Middle frontal gyrus (tissue), 1 donor: Measurements from ENCODE around the gene ECSIT.
A peak's percentile ranks its signal among the peaks of the same experiment; 100 is the strongest.
"Not testable (repeated sequence)": the region's sequence is repeated elsewhere in the genome, so short reads cannot be mapped to it uniquely, and the experiment has no call there.

ENCODE experiments used
- DNase-seq: peaks from one replicate; pipeline ENCODE4 v3.0.0-alpha.2; 2015; ENCODE audit warnings: low spot score; ENCODE audit errors: extremely low spot score

The ECSIT gene

GRCh38 chr19:11479090-11479897 is 49.6 kb downstream of the ECSIT start:
- DNase-seq, result peak; percentile 61

GRCh38 chr19:11478167-11479089 is 50.5 kb downstream of the ECSIT start:
- DNase-seq, result no peak

GRCh38 chr19:11475861-11476260 is 53.1 kb downstream of the ECSIT start:
- no peak for DNase-seq

- not testable (repeated sequence) for DNase-seq
These were observed 53.6 kb downstream of the ECSIT start for GRCh38 chr19:11475343-11475742.

GRCh38 chr19:11473725-11474124 is 55.2 kb downstream of the ECSIT start:
- no peak for DNase-seq

- DNase-seq, result not testable (repeated sequence)
These were observed 60.6 kb downstream of the ECSIT start for GRCh38 chr19:11468266-11468845.

- DNase-seq, result no peak
These were observed 63.3 kb downstream of the ECSIT start for GRCh38 chr19:11465600-11465999.

GRCh38 chr19:11464333-11465265 is 64.3 kb downstream of the ECSIT start:
- no peak for DNase-seq

GRCh38 chr19:11463391-11463790 is 65.5 kb downstream of the ECSIT start:
- DNase-seq, result no peak

GRCh38 chr19:11461453-11461852 is 67.5 kb downstream of the ECSIT start:
- no peak for DNase-seq

- DNase-seq, result no peak
These were observed 68.7 kb downstream of the ECSIT start for GRCh38 chr19:11460207-11460606.

- DNase-seq, result not testable (repeated sequence)
These were observed 70.0 kb downstream of the ECSIT start for GRCh38 chr19:11458912-11459311.

- no peak for DNase-seq
These were observed 70.6 kb downstream of the ECSIT start for GRCh38 chr19:11458236-11458900.

- DNase-seq, result no peak
These were observed 71.1 kb downstream of the ECSIT start for GRCh38 chr19:11457831-11458230.

- DNase-seq, result peak; percentile 39
These were observed 71.8 kb downstream of the ECSIT start for GRCh38 chr19:11457115-11457514.

GRCh38 chr19:11456659-11457058 is 72.3 kb downstream of the ECSIT start:
- no peak for DNase-seq
